VCaP (cell line): ENCODE results near the gene SLC35F2.

ENCODE experiments used
- H3K27ac ChIP-seq: fragments of 450-650 bp; 2 replicates; pipeline ENCODE4 v1.5.1; 2017
- TF ChIP-seq, protein P1 (sequence below): fragments of 450-650 bp; conservative IDR thresholded peaks from 2 replicates; pipeline ENCODE4 v1.5.1; 2017; ENCODE audit warnings: mild to moderate bottlenecking, moderate library complexity

SLC35F2 gene

GRCh38 chr11:107836851-107837250 is 21.7 kb downstream of the SLC35F2 start:
- TF ChIP-seq, protein P1, sequence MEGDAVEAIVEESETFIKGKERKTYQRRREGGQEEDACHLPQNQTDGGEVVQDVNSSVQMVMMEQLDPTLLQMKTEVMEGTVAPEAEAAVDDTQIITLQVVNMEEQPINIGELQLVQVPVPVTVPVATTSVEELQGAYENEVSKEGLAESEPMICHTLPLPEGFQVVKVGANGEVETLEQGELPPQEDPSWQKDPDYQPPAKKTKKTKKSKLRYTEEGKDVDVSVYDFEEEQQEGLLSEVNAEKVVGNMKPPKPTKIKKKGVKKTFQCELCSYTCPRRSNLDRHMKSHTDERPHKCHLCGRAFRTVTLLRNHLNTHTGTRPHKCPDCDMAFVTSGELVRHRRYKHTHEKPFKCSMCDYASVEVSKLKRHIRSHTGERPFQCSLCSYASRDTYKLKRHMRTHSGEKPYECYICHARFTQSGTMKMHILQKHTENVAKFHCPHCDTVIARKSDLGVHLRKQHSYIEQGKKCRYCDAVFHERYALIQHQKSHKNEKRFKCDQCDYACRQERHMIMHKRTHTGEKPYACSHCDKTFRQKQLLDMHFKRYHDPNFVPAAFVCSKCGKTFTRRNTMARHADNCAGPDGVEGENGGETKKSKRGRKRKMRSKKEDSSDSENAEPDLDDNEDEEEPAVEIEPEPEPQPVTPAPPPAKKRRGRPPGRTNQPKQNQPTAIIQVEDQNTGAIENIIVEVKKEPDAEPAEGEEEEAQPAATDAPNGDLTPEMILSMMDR = no peak
- H3K27ac ChIP-seq = peak overlapping the region; percentile 93

- peak overlapping the region; percentile 93 for H3K27ac ChIP-seq
- TF ChIP-seq, protein P1 = no peak; the same call in 1 of the 2 replicates
Observed at GRCh38 chr11:107834995-107835394, 23.6 kb downstream of the SLC35F2 start.

DNA sequence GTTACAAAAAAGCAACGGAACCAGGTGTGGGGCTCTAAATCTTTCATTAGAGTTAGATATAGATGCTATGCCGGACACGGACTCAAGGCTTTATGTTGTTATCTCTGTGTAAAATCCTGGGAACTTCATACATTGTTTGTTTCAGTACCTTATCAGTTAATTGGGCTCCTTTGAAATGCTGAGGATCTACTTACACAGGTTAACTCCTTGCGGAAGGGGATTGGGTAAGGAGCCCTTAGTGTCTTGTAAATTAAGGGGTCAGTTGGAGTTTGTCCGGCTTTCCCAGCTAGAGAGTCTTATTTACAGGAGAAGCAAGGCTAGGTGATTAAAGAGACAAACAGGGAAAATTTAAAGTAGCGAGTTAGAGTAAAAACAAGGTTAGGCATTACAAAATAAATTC is 24.7 kb downstream of the SLC35F2 start:
- H3K27ac ChIP-seq = peak overlapping the region; percentile 93

DNA sequence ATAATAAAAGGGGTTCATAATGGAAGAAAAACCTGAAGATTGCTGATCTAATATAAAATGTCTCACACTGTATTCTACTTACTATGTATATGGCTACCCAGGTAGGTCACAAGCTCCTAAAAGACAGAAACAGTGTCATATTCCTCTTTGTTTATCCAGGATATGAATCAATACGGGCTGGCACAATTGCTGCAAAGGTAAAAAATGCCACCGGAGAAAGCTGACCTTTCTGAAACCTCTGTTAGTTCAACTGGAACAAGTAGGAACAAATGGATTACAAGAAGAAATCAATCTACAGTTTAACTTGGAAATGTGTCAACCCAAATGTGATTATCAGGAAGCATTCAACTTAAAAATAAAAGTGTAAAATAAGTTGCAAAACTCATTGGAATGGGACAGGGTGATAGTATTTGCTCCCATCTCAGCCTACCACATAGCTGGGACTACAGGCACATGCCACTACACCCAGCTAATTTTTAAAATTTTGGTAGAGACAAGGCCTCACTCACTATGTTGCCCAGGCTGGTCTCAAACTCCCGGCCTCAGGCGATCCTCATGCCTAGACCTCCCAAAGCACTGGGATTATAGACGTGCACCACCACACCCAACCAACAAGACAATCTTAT is 27.6 kb downstream of the SLC35F2 start:
- H3K27ac ChIP-seq = peak overlapping the region; percentile 93

GRCh38 chr11:107827041-107827440 is 31.5 kb downstream of the SLC35F2 start:
- no peak overlapping the region; the same call in 1 of the 2 replicates for H3K27ac ChIP-seq

More for the DNA sequence above, 27.6 kb downstream of the SLC35F2 start:
- TF ChIP-seq, protein P1 = no peak

DNA sequence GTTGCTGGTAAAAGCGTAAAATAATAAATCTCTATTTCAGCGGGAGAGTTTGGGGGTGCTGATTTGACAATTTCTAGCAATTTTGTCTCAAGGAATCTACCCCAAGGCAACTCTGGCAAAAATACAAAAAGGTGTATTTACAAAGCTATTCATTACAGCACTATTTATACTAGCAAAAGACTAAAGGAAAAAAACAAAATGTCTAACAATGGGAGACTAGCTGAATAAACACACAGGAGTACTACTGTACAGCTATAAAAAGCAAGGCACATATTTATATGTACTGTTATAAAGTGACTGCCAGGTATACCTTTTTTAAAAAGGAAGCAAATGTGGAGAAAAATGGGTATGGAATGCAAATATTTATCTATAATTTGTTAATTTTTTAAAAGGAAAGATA is 32.7 kb downstream of the SLC35F2 start:
- TF ChIP-seq, protein P1 = no peak
- peak overlapping the region; percentile 50 for H3K27ac ChIP-seq

More at GRCh38 chr11:107827041-107827440, 31.5 kb downstream of the SLC35F2 start:
- TF ChIP-seq, protein P1 = no peak

DNA sequence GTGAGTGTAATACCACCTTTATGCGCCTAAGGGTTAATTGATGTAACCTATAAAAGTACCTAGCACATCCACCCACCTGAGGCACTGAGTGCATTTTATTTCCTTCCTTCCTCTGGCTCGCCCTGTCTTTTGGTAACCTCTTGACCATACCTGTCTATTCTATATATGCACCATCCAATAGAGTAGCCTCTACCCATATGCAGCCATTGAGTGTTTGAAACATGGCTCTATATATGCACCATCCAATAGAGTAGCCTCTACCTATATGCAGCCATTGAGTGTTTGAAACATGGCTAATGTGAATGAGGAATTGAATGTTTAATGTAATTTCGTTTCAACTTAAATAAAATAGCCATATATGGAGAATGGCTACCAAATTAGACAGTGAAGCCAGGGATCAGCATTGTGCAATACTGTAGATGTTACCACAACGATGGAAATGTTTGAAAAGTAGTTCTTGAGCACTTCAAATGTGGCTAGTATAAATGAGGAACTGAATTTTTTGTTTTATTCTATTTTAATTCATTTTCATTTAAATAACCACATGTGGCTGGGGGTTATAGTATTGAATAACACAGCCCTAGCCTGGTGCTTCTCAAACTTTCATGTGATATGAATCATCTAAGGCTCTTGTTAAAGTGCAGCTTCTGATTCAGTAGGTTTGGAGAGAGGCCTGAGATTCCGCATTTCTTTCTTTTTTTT is 33.8 kb downstream of the SLC35F2 start:
- peak overlapping the region; percentile 50; the same call in 1 of the 2 replicates for H3K27ac ChIP-seq
- TF ChIP-seq, protein P1 = no peak
